Activated T-cell treated with anti-CD3 and anti-CD28 coated beads for 1 hour (primary cell): ENCODE measurements around the gene IVD.

Experiments
- DNase-seq: peaks from one replicate; pipeline ENCODE4 v3.0.0-alpha.2; 2020; ENCODE audit warnings: low read depth

The IVD gene

GRCh38 chr15:40459391-40460015 lies 53.9 kb downstream of the IVD start:
- no peak for DNase-seq

DNA sequence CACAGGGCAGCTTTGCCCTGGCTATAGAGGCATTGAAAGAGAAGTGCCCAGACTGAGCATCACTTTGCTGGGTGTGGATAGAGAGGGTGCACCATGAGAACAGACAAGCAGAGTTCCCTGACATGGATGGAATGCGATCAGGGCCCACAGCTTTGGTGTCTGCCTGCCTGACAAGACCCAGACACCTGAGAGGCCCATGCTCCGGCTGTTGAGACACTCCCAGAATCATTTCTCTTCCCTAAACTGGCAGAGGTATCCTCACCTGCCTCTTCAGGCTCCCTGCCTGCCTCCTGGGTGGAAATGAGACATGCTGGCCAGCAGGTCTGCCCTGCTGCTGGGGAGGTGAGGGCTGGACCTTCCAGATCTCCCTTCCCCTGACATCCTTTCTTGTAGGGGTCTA lies 54.8 kb downstream of the IVD start:
- DNase-seq: no peak

DNA sequence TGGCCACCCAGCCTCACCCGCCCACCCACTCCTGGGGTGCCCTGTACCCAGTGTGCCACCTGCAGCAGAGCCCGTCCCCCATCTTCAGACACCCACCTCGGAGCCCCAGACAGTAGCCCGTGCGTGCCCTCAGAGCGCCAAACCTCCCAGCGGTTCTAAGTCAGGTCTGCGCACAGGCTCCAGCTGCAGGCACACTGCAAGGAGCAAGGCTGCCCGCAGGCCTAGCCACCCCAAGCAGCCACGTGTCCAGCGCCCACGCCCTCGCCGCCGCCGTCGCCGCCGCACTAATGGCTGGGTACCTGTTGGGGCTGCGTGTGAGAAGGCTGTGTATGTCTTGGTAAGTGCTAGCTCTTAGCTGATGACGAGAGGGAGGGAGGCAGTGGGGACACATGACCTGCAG lies 56.4 kb downstream of the IVD start:
- DNase-seq: no peak

GRCh38 chr15:40463279-40463678 lies 57.7 kb downstream of the IVD start:
- DNase-seq: no peak

DNA sequence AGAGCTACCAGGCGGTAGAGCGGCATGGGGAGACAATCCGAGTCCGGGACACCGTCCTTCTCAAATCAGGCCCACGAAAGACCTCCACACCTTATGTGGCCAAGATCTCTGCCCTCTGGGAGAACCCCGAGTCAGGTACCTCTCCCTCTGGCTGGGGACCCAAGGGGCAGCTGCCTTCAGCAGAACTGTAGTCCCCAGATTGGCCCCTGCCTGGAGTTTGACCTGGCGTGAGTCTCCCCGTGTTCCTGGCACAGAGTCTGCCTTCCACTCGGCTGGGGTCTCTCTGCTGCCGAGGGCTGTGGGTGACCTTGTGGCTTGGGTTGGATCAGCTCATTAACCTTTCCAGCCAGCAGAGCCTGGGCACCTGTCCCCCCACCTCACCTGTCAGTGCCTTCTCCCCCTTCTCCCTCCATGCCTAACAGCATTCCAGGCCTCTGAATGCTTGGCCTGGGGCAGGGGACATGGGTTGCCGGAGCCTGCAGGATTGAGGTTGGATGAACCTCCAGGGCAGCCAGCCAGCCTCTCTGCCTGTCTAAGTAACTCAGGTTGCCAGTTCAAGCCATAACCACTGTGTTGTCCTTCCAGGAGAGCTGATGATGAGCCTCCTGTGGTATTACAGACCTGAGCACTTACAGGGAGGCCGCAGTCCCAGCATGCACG lies 58.4 kb downstream of the IVD start:
- DNase-seq: no peak

DNA sequence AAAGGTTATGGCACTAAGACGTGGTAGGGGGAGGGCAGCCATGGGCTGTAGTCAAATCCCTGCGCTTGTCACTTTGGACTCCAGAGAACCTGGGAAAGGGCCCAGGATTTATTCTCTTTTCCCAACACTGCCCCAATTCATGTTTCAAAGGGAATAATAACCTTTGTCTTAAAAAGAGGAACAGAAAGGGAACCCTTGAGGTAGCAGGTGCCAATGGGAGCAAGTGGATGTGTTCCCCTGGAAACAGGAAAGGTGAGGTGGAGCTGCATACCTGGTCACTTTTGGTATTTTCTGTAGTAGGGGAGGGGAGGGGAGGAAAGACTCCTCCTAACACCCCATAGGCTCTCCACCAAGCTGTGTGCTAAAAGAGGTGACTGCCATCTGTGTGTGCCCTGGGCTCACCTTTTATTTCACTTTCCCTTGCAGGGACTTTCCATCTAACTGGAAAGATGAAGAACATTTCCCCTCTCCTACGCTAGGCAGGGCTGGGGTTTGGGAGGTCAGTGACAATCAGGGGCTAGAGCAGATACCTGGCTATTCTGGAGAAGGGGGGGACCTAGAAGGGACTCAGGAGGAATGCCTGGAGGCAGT lies 59.1 kb downstream of the IVD start:
- DNase-seq: no peak

- DNase-seq: no peak
Measured at GRCh38 chr15:40465939-40466338, 60.3 kb downstream of the IVD start.

DNA sequence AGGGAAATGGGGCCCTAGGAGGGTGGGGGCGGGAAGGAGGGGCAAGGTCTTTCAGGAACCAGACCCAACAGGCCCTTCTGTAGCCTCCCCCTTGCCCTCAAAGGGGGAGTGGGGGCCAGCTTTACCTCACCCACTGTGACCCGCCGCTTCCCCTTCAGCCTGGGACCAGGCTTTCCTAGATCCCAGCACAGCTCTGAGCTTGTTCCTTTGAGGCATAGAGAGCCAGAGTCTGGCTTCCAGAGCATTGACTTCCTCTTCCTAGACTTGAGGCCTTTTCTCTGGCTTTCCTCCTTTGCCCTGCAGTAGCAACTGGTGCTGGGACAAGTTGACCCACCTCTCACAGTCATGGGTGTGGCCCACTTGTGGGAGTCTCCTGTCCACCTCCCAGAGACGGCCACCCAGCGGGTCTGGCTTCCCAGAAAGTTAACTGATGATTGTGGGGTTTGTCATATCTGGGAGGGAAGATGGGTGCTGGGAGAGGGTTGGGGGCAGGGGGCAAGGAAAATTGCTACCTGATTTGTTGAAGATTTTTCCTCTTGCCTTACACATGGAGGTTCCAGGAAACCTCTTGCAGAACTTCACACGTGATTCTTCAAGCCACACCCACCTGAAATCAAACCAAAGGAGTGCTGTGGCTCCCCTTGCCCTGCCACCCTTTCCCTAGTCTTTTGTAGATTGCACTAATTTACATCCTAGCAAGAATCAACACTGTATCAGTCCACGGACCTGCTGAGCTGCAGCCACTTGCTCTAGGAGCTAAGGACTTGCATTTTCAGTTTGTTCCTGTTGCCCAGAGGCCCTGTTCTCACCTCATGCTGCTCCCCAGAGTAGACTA lies 61.0 kb downstream of the IVD start:
- DNase-seq: no peak

GRCh38 chr15:40467261-40467615 lies 61.6 kb downstream of the IVD start:
- no peak for DNase-seq

- DNase-seq: no peak
Measured at GRCh38 chr15:40468898-40469331, 63.3 kb downstream of the IVD start.

DNA sequence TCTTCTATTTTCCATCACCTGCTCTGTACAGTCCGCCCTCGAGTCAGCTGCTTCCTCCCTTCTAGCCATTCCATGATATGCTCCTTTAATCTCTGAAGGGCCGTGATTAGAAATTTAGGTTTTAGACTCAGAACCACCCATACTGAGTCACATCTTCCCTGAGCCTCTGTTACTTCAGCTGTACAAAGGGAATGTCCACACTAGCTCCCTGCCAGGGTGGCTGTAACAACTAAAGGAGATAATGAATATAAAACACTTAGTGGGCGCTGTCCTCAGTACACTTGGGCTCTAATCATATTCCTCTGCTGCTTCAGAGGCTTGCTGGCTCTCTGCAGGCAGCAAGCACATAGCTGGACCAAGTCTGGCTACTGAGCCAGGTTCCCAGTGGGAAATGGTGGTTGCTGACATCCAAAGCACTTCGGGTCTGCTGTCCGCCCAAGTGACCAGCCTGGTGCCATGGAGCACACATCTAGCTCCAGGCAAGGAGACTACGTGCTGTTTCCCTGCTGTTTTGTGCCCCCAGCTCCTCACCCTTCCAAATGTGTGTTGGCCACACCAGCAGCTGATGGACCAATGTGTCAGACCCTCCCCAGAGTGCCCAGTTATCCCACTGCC lies 64.3 kb downstream of the IVD start:
- no peak for DNase-seq

GRCh38 chr15:40470423-40471104 lies 65.0 kb downstream of the IVD start, which contains the start of gene CHST14:
Gene CHST14 (plus strand): TSS chr15:40470984. CDS start chr15:40471214, 230 bp downstream.
- peak; percentile 57 for DNase-seq
